Hematopoietic multipotent progenitor cell (in vitro differentiated cells): ENCODE data around the gene OTUB2. TPM values are rescaled to one million over a fixed set of nuclear protein-coding genes. Genes with fewer than 3 reads are reported as not detected.

ENCODE experiments used
- DNase-seq, 3 donors: peaks; one replicate each; pipeline ENCODE4 v3.0.0-alpha.2; 2011 to 2015; ENCODE audit warnings: low read depth in 2 of 3, low spot score in 2 of 3
- total RNA-seq: library from RNA; depleted of rRNA; stranded (reverse); fragments of >200 nt; gene quantifications from one replicate; pipeline ENCODE4 v1.2.3, GENCODE V29; 2012

OTUB2 gene
- total RNA-seq, result 0.54 TPM

DNA sequence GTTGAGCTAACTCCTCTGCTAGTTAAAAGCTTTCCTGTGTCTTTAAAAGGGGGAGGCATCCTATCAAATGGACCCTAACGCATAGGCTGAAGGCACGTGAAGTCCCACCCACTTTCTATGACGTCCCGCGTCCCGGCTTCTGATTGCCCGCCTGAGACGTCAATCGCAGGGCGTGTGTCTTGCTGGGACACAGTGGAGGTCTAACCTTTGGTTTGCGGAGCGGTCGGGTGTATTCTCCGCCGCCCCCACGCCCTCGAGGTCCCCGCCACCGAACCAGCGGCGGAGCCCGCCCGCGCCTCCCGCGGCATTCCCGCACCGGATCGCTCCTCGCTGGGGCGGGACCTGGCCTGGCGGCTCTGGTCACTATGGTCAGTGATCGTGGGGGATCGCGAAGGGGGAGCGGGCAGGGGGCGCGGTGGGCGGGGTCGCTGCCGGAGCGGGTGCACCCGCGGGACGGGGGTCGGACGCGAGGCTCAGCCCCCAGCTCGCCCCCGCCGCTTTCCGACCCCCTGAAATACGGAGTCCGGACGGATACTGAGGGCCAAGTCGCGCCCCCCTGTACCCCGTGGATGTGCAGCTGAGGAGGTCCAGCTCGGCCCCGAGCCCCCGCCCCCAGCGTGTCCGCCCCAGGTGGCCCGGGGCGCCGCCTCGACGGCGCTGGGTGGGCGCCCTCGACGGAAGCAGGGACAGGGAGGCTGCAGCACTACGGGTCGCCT, at the start of gene OTUB2:
TSS of gene OTUB2 (plus strand) at position 168 of the 716 bp plus-strand sequence. CDS start at position 366, 198 bp downstream.
- DNase-seq, result peak; percentile 88 to 99 (median 97)

GRCh38 chr14:93976477-93977057, 49.6 kb upstream of the OTUB2 start, which contains the start of gene ASB2:
ASB2 (minus strand) TSS chr14:93976570; CDS start chr14:93964539, 12,031 bp downstream.
- DNase-seq, result no peak

DNA sequence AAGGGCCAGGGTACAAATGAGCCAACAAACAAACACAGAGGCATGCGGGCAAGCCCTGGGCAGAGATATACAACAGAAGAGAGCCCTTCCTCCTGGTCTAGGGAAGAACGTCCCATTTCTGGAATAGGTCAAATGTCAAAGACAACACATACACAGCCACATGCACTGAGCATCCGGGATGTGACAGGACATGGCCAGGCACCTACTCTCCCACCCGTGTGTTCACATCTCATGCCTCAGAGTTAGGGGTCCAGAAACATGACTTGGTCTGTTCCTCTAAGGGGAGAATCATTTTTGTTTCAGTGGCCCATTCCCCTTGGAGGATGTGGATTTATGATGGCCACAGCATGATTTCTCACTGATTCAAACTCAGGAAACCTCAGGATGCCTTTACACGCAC, 49.0 kb upstream of the OTUB2 start:
- no peak for DNase-seq

GRCh38 chr14:93977790-93978581, 48.2 kb upstream of the OTUB2 start:
- DNase-seq, result peak in 2 of 3 donors; percentile 35 to 51

DNA sequence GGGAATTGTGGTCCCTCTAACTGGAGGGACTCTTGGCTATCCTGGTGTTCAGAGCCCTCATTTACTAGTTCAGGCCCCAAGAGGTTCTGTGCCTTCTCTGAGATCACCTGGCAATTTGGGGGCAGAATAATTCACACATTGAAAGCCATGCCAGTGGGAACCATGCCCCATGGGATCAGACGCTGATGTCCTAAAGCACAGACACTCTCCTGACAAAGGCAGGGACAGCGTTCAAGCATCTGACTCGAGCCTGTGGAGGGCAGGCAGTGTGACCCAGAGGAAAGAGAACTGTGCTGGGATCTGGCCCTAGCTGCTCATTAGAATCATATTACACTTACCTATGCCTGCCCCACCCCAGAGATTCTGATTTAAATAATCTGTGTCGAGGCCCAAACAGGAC, 47.4 kb upstream of the OTUB2 start:
- DNase-seq, result no peak

DNA sequence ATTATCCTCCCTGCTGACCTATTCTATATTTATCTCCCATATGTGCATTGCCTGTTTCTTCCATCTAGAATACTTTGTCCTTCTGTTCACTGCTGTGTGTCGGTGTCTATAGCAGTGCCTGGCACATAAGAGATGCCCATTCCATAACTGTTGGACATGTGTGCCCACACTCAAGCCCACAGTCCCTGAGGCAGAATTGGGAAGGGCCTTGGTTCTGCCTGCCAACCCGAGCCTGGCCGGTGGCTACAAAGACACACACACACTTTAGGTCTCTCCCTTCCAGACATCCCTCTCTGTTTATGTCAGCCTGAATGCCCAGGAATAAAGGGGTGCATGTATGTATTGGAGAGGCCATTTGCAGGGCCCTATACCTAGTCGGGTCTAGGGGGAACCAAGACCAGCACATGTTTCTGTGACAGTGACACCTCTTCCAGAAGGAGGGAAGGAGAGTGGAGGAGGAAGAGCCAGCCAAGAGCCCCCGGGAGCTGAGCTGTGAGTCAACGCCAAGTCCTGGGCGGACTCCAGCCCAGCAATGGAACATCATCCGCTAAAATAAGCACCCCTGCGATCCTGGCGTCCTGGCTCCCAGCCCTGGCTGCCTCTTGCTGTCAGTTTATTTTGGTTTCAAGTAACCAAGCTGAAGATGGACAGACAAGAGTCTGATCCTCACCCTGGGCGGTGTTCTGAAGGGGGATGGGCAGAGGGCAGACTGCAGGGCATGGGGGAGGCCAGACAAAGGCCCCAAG, 45.5 kb upstream of the OTUB2 start:
- no peak for DNase-seq

DNA sequence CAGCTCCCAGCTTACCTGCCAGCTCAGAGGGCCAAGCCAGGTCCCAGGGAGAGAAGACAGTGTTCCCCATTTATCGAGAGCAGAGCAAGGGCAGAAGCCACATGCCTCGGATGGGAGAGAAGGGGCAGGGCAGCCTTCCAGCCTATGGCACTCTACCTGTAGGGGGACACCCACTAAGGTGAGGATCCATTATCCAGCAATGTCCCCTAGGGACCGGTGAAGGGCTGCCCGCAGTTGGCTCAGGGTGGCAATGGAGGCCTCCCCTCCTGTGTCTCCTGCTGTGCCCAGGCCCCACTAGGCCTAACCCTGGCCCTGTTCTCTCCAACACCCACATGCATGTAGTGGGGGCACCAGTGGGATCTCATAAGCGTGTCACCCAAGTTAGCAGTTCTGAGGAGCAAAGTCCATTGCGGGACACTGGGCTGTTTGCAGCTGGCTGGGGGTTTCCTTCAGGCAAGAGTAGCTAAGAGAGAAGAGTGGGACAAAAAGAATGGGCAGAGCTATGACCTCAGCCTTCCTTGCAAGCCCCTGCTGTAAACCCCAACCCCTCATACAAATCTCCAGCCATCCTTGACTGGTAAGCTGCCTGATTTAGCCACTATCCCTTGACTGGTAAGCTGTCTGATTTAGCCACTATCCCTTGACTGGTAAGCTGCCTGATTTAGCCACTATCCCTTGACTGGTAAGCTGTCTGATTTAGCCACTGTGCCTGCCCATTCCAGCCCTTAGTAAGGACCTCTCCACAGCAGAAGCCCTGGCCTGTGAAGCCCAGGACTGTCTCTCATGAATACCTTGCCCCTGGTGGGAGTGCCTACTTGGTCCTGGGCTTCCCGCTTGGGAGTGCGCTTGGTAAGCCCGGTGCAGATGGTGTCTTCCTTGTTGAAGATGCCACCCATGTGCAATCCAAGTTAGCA, 44.6 kb upstream of the OTUB2 start:
- no peak for DNase-seq

GRCh38 chr14:93982230-93983007, 43.7 kb upstream of the OTUB2 start:
- DNase-seq, result no peak

- DNase-seq, result no peak
Measured at GRCh38 chr14:93984070-93984469, 42.1 kb upstream of the OTUB2 start.

DNA sequence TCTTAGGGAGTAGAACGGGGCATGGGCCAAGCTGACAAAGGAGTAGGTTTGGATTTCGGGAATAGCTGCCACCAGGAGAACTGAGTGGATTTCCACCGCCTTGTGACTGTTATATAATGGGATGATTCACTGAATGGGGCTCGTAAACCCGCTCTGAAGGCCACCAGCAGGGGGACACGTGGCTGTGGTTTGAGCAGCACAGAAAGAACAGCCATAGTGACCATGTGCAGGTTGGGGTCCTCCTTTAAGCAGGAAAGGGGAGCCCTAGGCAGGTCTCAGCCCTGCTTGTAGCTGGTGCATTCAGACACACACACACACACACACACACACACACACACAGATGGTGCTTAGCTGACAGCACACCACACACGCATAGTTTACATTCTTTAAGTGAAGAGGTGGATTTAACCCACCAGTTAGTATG, 41.1 kb upstream of the OTUB2 start:
- DNase-seq, result peak in 1 of 3 donors; percentile 34

GRCh38 chr14:93986955-93987354, 39.2 kb upstream of the OTUB2 start:
- no peak for DNase-seq

GRCh38 chr14:93987376-93987775, 38.8 kb upstream of the OTUB2 start:
- no peak for DNase-seq

DNA sequence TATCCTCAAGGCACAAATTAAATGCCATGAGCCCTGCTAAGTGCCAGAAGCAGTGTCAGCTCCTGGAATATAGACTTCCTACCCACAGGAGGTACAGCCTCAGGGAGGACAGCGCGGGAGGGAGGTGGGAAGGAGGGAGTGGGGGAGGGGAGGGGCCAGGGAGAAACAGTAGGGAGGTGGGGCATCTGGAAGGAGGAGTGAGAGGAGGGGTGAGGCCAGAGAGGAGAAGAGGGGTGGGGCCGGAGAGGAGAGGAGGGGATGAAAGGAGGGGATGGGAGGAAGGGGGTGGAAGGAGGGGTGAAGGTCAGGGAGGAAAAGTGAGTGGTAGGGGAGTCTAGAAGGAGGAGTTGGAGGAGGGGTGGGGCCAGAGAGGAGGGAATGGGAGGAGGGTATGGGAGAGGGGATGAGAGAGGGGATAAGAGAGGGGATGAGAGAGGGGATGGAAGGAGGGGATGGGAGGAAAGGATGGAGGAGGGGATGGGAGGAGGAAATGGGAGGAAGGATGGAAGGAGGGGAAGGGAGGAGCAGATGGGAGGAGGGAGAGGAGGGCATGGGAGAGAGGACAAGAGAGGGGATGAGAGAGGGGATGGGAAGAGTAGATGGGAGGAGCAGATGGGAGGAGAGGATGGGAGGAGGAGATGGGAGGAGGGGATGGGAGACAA, 38.2 kb upstream of the OTUB2 start:
- no peak for DNase-seq

GRCh38 chr14:93989939-93990338, 36.2 kb upstream of the OTUB2 start:
- DNase-seq, result no peak

DNA sequence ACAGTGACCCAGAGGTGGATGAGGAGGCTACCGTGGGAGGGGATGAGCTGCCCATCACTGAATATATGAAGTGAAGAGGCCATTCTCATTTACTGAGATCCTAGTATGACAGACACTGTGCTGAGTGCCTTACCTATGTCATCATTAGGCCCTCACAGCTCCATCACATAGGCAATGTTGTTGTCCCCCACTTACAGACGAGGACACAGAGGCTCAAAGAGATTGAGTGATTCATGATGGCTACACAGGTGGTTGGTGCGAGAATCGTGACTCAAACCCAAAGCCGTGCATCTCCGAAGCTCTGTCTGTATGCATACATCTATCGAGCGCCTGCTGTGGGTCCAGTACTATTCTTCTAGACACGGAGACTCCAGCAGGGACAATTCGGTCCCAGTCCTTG, 34.9 kb upstream of the OTUB2 start:
- DNase-seq, result no peak

DNA sequence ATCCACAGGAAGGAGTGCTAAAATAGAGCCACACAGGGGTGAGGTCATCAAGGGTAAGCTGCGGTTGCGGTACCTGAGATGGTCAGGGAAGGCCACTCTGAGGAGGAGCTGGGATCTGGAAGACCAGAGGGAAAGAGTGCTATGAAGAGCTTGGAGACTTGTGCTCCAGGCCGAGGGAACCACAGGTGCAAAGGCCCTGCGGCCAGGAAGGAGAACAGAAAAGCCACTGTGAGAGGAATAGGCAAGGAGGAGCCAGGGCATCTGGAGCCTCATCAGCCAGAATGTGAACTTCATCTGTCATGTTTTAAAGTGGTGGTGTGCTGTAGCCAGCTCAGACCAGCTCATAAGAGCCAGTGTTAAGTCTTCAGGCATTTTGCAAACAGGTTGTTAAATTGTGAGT, 34.5 kb upstream of the OTUB2 start:
- DNase-seq, result no peak

- DNase-seq, result no peak
Measured at GRCh38 chr14:93993382-93993781, 32.8 kb upstream of the OTUB2 start.

DNA sequence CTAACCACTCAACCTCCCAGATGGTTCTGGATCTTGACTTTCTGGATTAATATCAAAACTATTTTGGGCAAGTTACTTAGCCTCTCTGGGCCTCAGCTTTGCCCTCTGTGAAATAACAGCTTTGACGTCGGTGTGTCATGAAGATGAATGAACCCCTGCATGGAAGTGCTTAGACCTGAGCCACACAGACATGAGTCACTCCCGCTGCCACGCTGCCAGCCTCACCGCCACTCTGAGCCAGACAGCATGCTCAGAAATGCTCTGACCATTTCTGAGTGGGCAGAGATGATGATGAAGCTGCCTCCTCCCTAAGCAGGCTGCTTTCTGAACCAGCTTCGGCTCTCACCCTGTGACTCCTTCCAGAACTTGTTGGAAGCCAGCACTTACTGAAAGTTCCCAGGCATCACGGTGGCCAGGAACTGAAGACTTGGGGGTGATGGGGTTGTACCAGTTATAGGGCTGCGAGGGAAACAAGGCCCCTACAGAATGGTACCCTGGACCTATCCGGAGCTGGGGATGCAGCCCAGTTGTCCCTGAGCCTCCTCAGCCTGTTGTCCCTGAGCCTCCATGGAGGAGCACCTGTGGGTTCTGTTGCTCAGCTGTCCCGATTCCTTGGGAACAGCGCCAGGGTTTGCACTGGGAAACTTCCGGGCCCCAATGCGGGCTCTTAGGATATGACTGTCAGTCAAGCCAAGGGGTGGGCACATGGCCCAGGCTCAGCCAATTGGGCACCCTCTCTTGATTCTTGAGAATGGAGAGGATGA, 31.0 kb upstream of the OTUB2 start:
- DNase-seq, result no peak
